Articular chondrocyte of knee joint (primary cell): ENCODE measurements around the gene GALNT18. TPM values are rescaled to one million over a fixed set of nuclear protein-coding genes. Genes with fewer than 3 reads are reported as not detected.

Experiments
- small RNA-seq: library from RNA; depleted of rRNA; stranded (forward); fragments of <200 nt; gene quantifications from one replicate; pipeline ENCODE3, GENCODE V24; 2012
- total RNA-seq: library from RNA; depleted of rRNA; stranded (reverse); fragments of >200 nt; gene quantifications from 2 replicates; pipeline ENCODE4 v1.2.3, GENCODE V29; 2012

Gene GALNT18
- total RNA-seq: 16.9 and 20.5 TPM in 2 replicates

GRCh38 chr11:11621573-11622339, at the start of gene GALNT18:
GALNT18 (minus strand) TSS chr11:11622005.

GRCh38 chr11:11352878-11353277, 268.9 kb downstream of the GALNT18 start, which contains the start of gene CSNK2A3:
CSNK2A3 (minus strand) TSS chr11:11353250; CDS start chr11:11353119, 131 bp downstream.

Small RNA genes lying within 50 kb of the gene (small RNA-seq; reads per million reads assigned to genes)
- not detected for gene MIR4299

Other genes starting within 250 kb of the GALNT18 start
- gene USP47, start 220.0 kb upstream of the GALNT18 start, total RNA-seq: 97.2 and 106 TPM in 2 replicates